MCF 10A (cell line): ENCODE measurements around the gene NR3C2. TPM values are rescaled to one million over a fixed set of nuclear protein-coding genes. Genes with fewer than 3 reads are reported as not detected.
"Not testable (repeated sequence)": the region's sequence is repeated elsewhere in the genome, so short reads cannot be mapped to it uniquely, and the experiment has no call there.

Experiments
- BruUV-seq: library from RNA; stranded (reverse); fragments of 400-500 nt; replicated peaks from 2 replicates; lab custom pipeline; 2021; lab: Mats Ljungman, UMichigan
- CTCF ChIA-PET: fragments of 300-600 bp; sonication (Branson Sonifier 250); formaldehyde crosslinking; extraction: SDS; loops from one replicate; lab custom pipeline; 2021; ENCODE audit warnings: antibody characterized with exemption, inconsistent platforms; lab: Yijun Ruan, JAX
- POLR2A ChIA-PET: fragments of 300-600, 350-650 bp; sonication (Branson Sonifier 250); formaldehyde crosslinking; extraction: SDS; loops from one replicate; lab custom pipeline; 2020; ENCODE audit warnings: antibody characterized with exemption, inconsistent platforms; lab: Yijun Ruan, JAX
- DNase-seq: peaks from one replicate; pipeline ENCODE4 v3.0.0-alpha.2; 2018; ENCODE audit not compliant: unreplicated experiment
- H3K27ac Mint-ChIP-seq: one replicate; pipeline ENCODE4 v1.8.0; 2022; ENCODE audit warnings: mild to moderate bottlenecking, low read depth, mixed read lengths; ENCODE audit not compliant: unreplicated experiment
- H3K27me3 Mint-ChIP-seq: one replicate; pipeline ENCODE4 v1.8.0; 2022; ENCODE audit warnings: mixed read lengths; ENCODE audit not compliant: insufficient read depth, unreplicated experiment
- H3K36me3 Mint-ChIP-seq: one replicate; pipeline ENCODE4 v1.8.0; 2022; ENCODE audit warnings: mild to moderate bottlenecking, moderate library complexity, mixed read lengths; ENCODE audit not compliant: insufficient read depth, unreplicated experiment
- H3K4me1 Mint-ChIP-seq: one replicate; pipeline ENCODE4 v1.8.0; 2022; ENCODE audit warnings: mixed read lengths; ENCODE audit not compliant: insufficient read depth, unreplicated experiment
- H3K4me3 Mint-ChIP-seq: one replicate; pipeline ENCODE4 v1.8.0; 2022; ENCODE audit warnings: mild to moderate bottlenecking, moderate library complexity, mixed read lengths; ENCODE audit not compliant: unreplicated experiment
- H3K9me3 Mint-ChIP-seq: one replicate; pipeline ENCODE4 v1.8.0; 2022; ENCODE audit warnings: mixed read lengths; ENCODE audit not compliant: unreplicated experiment
- intact Hi-C: fragments of 100-400 bp; cut with micrococcal nuclease; formaldehyde crosslinking; loops from 2 replicates; pipeline ENCODE4 v1.14.1; 2022
- total RNA-seq: library from RNA; stranded (reverse); gene quantifications from 2 replicates; pipeline ENCODE4 v1.2.3, GENCODE V29; 2022
- TF ChIP-seq, protein P1 (sequence below): fragments of 200-600 bp; IDR thresholded peaks from one replicate; pipeline ENCODE4 v1.8.0; 2022; ENCODE audit warnings: antibody characterized with exemption, mild to moderate bottlenecking; ENCODE audit not compliant: unreplicated experiment

The NR3C2 gene
- total RNA-seq, 1 experiment from 2014 or later, result 0.21 TPM

DNA sequence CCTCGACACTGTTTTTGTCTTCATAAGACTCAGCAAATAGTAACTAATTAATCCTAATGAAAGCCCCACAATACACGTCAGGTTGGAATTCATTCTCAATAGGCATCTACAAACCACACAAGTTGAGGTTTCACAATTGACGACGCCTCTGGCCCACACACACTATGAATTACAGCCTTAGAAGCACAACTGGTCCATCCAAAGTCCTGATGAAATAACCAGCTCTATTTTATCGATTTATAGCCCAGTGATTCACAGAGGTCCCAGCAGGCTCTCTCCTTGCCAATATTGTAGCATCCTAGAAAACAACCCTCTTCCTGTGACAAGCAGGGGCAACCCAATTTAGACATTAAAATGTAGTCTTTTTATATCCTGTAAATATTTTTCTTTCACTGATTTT, 112.1 kb downstream of the NR3C2 start:
- Mint-ChIP-seq H3K4me1 (no peaks in the 10 kb centered on the region), H3K9me3 (no peaks in the 10 kb centered on the region), H3K27ac (no peak overlapping the region), H3K36me3 (no peaks in the 10 kb centered on the region), H3K4me3 (no peak overlapping the region), H3K27me3 (no peaks in the 10 kb centered on the region)
- CTCF ChIA-PET, result interaction anchor here (0.7 kb wide), 1 partner anchor 17 kb away, joined by 3 read pairs; no protein-coding TSS in a partner anchor
- BruUV-seq, result no TSS peak
- intact Hi-C loops, result no loop called here
- TF ChIP-seq, protein P1, sequence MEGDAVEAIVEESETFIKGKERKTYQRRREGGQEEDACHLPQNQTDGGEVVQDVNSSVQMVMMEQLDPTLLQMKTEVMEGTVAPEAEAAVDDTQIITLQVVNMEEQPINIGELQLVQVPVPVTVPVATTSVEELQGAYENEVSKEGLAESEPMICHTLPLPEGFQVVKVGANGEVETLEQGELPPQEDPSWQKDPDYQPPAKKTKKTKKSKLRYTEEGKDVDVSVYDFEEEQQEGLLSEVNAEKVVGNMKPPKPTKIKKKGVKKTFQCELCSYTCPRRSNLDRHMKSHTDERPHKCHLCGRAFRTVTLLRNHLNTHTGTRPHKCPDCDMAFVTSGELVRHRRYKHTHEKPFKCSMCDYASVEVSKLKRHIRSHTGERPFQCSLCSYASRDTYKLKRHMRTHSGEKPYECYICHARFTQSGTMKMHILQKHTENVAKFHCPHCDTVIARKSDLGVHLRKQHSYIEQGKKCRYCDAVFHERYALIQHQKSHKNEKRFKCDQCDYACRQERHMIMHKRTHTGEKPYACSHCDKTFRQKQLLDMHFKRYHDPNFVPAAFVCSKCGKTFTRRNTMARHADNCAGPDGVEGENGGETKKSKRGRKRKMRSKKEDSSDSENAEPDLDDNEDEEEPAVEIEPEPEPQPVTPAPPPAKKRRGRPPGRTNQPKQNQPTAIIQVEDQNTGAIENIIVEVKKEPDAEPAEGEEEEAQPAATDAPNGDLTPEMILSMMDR, result no peak
- POLR2A ChIA-PET, result no interaction called here
- no peak for DNase-seq

DNA sequence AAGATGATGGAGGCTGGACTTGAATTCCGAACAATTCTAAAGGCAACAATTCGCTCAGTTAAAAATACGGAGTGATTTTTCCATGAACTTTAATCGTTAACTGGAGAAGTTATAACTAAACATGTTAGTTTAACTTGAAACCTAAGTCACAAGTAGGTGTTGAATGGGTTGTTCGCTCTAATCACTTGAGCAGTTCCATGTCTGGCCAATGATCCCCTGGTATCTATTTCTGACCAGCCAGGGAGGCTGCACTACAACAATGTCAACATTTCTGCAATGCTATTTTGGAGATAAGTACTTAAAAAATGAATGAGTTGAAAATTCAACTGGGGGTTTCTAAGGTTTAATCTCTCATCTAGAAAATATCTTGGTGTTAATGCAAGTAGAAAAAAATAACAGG, 112.5 kb downstream of the NR3C2 start:
- no peaks in the 10 kb centered on the region for H3K9me3 Mint-ChIP-seq
- H3K4me3 Mint-ChIP-seq, result no peak overlapping the region
- no peaks in the 10 kb centered on the region for H3K36me3 Mint-ChIP-seq
- BruUV-seq, result no TSS peak
- DNase-seq, result no peak
- POLR2A ChIA-PET, result no interaction called here
- H3K27me3 Mint-ChIP-seq, result no peaks in the 10 kb centered on the region
- H3K27ac Mint-ChIP-seq, result no peak overlapping the region
- CTCF ChIA-PET, result no interaction called here
- no peaks in the 10 kb centered on the region for H3K4me1 Mint-ChIP-seq
- TF ChIP-seq, protein P1, result no peak
- intact Hi-C loops, result no loop called here

DNA sequence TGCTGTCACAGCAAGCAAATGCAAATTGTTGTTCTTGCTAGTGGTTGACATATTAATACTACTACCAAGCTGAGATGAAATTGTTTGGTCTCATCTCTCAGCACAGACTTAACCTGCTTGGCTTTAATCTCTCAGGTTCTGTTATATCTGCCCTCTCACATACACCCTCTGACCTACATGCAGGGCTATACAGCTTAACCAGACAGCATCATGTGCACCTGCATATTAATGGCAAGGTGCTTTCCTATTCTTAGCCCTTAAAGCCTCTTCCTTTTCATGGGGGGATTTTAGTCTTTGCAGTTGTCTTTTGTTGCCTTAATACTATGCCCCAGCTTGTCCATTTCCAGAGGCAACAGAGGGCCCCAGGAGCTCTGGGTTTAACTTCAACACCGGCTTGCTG, 114.5 kb downstream of the NR3C2 start:
- no peaks in the 10 kb centered on the region for H3K27me3 Mint-ChIP-seq

DNA sequence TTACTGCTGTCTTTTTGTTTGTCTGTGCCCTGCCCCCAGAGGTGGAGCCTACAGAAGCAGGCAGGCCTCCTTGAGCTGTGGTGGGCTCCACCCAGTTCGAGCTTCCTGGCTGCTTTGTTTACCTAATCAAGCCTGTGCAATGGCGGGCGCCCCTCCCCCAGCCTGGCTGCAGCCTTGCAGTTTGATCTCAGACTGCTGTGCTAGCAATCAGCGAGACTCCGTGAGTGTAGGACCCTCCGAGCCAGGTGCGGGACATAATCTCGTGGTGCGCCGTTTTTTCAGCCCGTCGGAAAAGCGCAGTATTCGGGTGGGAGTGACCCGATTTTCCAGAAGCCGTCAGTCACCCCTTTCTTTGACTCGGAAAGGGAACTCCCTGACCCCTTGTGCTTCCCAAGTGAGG, 118.9 kb downstream of the NR3C2 start:
- H3K4me1 Mint-ChIP-seq, DNase-seq, H3K36me3 Mint-ChIP-seq, POLR2A ChIA-PET, H3K27me3 Mint-ChIP-seq, intact Hi-C loops, CTCF ChIA-PET, BruUV-seq, H3K4me3 Mint-ChIP-seq, H3K27ac Mint-ChIP-seq: not testable (repeated sequence)
- H3K9me3 Mint-ChIP-seq, result peaks cover 12% of the 10 kb centered on the region

More for the DNA sequence above, 114.5 kb downstream of the NR3C2 start:
- Mint-ChIP-seq H3K4me1 (no peaks in the 10 kb centered on the region), H3K27ac (no peak overlapping the region), H3K36me3 (no peaks in the 10 kb centered on the region), H3K4me3 (no peak overlapping the region), H3K9me3 (peaks cover 12% of the 10 kb centered on the region)
- no peak for DNase-seq
- TF ChIP-seq, protein P1, result no peak
- ChIA-PET CTCF (no interaction called here), POLR2A (no interaction called here)
- intact Hi-C loops, result no loop called here
- BruUV-seq, result no TSS peak

DNA sequence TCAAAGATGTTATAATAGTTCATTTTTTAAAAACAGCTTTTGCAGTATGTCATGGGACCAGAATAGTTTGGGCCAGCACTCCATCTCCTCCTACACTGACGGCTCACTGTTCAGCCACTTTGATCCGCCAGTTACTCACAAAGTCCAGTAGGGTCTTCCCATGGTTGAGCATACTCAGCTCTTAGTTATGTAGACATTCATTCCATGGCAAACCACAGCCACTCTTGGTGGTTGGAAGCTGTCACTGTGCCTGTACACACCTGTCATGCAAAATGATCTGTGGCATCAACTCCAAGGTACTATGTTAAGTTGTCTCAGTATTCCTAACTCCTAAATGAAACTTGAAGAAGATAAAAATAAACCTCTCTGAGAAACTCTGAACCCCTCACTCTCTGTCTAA, 127.2 kb downstream of the NR3C2 start:
- Mint-ChIP-seq H3K9me3 (no peaks in the 10 kb centered on the region), H3K4me3 (no peak overlapping the region), H3K27me3 (no peaks in the 10 kb centered on the region), H3K27ac (no peak overlapping the region), H3K36me3 (no peaks in the 10 kb centered on the region), H3K4me1 (no peaks in the 10 kb centered on the region)
- ChIA-PET CTCF (no interaction called here), POLR2A (no interaction called here)
- intact Hi-C loops, result no loop called here
- TF ChIP-seq, protein P1, result no peak
- BruUV-seq, result no TSS peak
- DNase-seq, result no peak
